ENCODE results near the gene CCNYL1.

CCNYL1 gene

GRCh38 chr2:207767461-207768167 lies 56.2 kb downstream of the CCNYL1 start:
- no peak for FAIRE-seq

GRCh38 chr2:207768168-207768865 lies 56.9 kb downstream of the CCNYL1 start:
- no peak for FAIRE-seq

GRCh38 chr2:207768866-207769596 lies 57.6 kb downstream of the CCNYL1 start:
- no peak for FAIRE-seq

GRCh38 chr2:207770602-207771404 lies 59.4 kb downstream of the CCNYL1 start:
- FAIRE-seq = no peak

- no peak for FAIRE-seq
Observed at GRCh38 chr2:207771421-207771820, 60.0 kb downstream of the CCNYL1 start.

- FAIRE-seq = no peak
Observed at GRCh38 chr2:207772081-207772843, 60.8 kb downstream of the CCNYL1 start.

GRCh38 chr2:207772844-207773205 lies 61.4 kb downstream of the CCNYL1 start:
- no peak for FAIRE-seq

- no peak for FAIRE-seq
Observed at GRCh38 chr2:207775473-207775872, 64.0 kb downstream of the CCNYL1 start.

- FAIRE-seq = no peak
Observed at GRCh38 chr2:207777124-207777523, 65.7 kb downstream of the CCNYL1 start.

- FAIRE-seq = no peak
Observed at GRCh38 chr2:207778298-207778882, 67.0 kb downstream of the CCNYL1 start.

GRCh38 chr2:207779523-207779922 lies 68.1 kb downstream of the CCNYL1 start:
- no peak for FAIRE-seq

- no peak for FAIRE-seq
Observed at GRCh38 chr2:207782238-207783030, 71.0 kb downstream of the CCNYL1 start.

GRCh38 chr2:207783514-207783913 lies 72.1 kb downstream of the CCNYL1 start:
- FAIRE-seq = no peak

GRCh38 chr2:207784898-207785297 lies 73.5 kb downstream of the CCNYL1 start:
- FAIRE-seq = no peak

GRCh38 chr2:207787017-207787416 lies 75.6 kb downstream of the CCNYL1 start:
- no peak for FAIRE-seq

GRCh38 chr2:207787800-207788199 lies 76.4 kb downstream of the CCNYL1 start:
- no peak for FAIRE-seq

GRCh38 chr2:207790898-207791297 lies 79.5 kb downstream of the CCNYL1 start:
- no peak for FAIRE-seq

- FAIRE-seq = no peak
Observed at GRCh38 chr2:207791579-207792243, 80.3 kb downstream of the CCNYL1 start.

GRCh38 chr2:207792244-207792785 lies 80.9 kb downstream of the CCNYL1 start:
- no peak for FAIRE-seq

All from colon (tissue), 2 donors.